Tongue (tissue), 2 donors: ENCODE measurements around the gene SLC15A4. TPM values are rescaled to one million over a fixed set of nuclear protein-coding genes. Genes with fewer than 3 reads are reported as not detected.
"Not testable (repeated sequence)": the region's sequence is repeated elsewhere in the genome, so short reads cannot be mapped to it uniquely, and the experiment has no call there.

Experiments
- DNase-seq: peaks from one replicate; pipeline ENCODE4 v3.0.0-alpha.2; 2015
- total RNA-seq: library from RNA; depleted of rRNA; stranded (reverse); fragments of >200 nt; gene quantifications from one replicate; pipeline ENCODE4 v1.2.3, GENCODE V29; 2014

The SLC15A4 gene
- 72.7 TPM for total RNA-seq

DNA sequence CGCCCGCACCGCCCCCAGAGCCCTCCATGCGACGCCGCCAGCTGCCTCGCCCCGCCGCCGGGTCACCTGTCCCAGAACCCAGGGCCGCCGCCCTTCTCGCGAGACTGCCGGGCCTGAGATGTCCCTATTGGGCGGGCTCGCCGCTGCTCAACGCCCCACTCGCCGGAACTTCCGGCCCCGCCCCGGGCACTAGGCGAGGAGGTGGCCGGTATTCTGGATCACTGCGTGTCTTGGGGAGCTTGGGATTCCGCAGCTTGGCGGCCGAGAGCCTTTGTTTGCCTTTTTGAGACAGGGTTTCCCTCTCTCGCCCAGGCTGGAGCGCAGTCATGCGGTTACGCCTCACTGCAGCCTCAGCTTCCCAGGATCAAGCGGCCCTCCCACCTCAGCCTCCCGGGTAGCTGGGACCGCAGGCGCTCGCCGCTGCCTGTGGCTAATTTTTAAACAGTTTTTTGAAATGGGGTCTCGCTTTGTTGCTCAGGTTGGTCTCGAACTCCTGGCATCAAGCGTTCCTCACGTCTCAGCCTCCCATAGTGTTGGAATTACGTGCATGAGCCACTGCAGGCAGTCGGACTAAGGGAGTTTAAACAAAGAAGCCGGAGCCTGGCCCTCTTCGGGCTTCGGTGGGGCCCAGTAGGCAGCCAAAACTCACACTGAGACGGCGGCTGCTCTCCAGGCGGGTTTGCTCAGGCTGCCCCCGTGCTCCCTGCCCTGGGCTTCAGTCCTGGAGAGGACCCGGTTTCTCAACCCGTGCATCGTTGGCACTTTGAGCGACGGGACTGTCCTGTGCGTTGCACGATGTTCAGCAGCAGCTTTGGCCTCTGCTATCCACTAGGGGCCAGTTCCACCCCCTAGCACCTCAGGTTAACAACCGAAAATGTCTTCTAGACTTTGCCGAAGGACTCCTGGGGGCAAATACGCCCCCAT lies at the start of gene SLC15A4:
Gene SLC15A4, minus strand, starts transcription at position 43 of the 924 bp plus-strand sequence. Its CDS starts 15 bp downstream, at position 28.
- DNase-seq: peak; percentile 97

DNA sequence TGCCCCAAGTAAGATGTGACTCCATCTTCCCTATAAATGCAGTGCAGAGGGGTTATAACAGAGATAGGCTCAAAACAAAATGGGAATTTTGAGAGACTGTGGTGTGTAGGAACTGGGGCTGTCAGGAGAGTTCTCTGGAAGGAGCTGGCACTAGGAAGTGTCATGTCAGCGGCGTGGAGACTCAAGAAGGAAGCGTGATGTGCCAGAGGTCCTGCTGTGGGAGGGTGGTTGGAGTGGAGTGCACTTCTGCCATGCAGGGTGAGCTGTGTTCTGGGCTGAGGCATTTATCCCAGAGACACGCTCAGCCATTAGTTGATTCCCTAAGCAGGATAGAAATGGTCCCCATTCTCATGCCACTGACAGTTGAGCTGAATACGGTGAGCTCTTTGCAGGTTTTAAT lies 48.5 kb upstream of the SLC15A4 start:
- no peak for DNase-seq

DNA sequence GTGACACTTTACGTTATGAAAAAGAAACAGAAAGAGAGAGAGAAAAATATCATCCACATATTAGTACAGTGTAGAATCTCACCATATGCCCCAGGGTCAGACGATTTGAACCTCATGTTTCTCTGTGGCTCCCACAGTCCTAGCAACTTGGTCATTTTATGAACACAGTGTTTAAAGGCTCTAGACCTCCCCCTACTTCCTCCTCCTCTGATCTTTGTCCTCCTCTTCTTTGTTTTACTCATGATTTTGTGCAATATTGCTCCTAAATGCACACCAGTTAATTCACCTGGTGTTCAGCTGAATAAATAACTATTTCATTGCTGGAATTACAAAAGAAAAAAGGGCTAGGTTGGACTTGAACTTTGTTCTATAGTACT lies 47.7 kb upstream of the SLC15A4 start:
- DNase-seq: no peak

DNA sequence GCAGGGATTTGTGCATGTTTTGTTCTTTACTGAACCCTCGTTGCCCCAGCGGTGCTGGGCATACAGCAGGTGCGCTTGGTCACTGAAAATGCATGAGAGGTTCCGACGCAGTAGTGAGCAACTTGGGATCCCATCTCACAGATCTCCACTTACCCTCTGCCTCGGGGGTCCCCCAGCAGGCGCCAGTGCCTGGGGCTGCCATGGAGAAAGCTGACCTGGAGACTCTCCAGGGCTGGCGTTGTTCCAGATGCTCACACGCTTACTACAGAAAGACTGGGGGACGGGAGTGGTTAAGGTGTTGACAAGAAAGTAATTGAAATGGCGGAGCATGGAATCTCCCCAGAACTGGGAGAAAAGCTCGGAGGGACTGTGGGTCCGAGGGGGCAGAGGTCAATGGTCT lies 43.7 kb upstream of the SLC15A4 start:
- DNase-seq: no peak

DNA sequence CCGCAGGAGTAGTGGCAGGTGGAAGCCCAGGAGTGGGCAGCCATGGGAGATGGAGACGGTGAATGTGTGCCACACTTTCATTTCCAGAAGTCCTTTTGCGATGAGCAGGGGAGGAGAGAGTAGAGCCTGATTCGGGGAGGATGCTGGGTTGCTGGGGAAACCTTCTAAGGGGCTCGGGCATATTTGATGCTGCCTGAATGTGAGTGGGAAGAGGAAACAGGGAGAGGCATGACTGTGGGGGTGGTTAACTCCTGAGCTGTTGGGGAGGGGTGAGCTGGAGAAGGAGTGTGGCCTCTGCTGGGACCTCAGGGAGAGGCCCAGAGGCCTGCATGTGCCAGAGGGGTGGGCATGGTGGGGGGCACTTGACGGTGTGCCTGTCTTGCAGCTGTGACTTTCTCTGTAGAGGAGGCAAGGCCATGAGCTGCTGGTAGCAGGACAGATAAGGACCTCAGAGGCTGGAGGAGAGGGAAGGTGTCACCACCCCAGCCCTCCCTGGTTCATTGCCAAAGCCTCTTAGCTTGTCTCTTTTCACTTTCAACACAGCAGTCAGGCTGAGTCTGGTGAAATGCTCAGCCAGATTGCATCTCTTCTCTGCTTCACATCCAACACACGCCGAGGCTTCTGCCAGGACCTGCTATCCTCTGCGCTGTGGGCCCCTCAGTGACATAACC lies 40.9 kb upstream of the SLC15A4 start:
- no peak for DNase-seq

DNA sequence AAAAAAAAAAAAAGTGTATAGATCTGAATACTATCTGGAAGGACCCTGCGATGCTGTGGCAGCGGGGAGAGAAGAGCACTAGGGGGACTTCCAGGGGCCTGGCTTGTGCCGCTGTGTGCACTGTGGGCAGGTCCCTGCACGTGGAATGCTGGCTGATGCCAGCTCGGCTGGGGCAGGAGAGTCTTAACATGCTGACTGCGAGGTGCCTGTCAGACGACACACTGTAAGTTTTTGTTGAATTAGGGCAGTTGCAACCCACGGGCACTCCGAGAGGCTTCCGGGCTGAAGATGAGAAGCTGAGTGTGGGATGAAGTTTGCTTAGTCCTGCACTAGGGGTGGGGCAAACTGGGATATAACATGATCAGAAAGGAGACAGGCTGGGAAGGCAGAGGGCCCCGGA lies 40.2 kb upstream of the SLC15A4 start:
- no peak for DNase-seq

DNA sequence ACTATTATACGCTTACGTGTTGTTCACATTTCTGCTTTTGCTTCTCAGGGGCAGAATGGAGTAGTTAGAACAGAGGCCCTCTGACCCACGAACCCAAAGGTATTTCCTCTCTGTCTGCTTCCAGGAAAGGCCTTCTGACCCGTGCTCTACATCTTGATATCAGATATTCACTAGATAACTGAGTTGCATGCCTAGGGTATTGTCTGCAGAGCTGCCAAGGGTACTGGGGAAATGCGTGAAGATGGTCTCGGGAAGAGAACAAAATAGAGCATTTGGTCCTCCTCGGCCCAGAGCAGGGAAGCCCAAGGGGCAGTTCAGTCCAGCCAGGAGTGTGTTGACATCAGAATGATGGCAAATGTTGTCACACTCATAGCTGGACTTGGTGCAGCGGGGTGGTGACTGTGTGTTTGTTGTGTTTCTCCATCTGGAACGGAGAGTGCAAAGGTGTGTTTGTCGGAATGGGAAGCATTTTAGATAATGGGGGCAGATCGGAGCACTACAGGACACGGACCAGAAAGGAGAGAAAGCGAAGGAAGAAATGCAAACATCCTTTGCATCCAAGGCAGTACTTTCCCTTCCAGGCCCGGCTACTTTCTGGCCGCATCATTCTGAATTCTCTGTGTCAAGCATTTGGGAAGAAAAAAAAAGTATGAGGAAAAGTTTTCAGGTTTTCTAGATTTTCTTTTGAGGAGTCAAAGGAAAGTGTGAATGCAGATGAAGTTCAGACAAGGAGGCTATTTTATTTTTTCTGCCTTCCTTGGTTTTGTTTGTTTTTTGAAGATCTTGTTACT lies 37.7 kb upstream of the SLC15A4 start:
- no peak for DNase-seq

DNA sequence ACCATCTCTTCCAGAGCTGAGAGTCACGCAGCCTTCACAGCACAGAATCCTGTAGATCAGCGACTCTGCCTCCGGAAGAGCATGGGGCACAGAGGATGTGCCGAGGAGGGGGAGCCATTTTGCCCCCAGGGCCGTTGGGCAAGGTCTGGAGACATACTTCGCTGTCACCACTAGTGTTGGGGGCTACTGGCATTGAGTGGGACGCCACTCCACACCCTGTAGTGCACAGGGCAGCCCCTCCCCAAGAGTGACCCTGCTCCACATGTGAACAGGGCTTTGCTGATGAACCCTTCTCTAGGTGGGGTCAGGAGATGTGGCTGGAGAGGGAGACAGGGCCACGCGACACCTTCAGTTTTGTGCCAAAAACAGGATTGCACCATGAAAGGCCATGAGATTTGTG lies 35.6 kb upstream of the SLC15A4 start:
- DNase-seq: no peak

DNA sequence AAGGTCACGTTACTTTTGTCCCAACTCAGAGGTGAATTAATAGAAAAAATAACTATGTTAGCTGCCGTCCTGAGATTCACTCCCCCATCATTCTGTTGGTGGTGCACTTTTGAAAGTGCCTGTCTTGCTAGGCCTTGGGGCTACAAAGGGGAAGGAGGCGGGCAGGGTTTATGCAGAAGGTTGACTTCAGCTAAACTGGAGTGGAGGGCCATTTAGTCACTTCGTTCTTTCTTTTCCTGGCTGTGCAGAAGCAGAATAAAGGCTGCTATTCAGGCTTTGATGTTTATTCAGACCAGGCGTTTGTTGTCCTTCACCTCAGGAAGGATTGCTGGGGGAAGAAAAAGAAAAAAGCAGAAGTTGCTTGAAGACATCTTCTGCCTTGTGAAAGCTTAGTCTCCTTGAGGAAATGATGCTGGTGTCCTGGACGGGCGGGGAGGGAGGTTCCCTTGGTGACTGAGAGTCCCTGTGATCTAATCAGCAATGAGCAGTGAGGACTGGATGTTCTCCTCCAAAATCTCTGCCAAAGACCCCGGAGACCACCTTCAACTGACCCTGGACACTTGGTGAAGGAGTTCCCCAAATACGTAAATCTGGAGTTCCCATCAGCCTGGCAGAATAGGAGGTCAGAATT lies 33.5 kb upstream of the SLC15A4 start:
- DNase-seq: no peak

DNA sequence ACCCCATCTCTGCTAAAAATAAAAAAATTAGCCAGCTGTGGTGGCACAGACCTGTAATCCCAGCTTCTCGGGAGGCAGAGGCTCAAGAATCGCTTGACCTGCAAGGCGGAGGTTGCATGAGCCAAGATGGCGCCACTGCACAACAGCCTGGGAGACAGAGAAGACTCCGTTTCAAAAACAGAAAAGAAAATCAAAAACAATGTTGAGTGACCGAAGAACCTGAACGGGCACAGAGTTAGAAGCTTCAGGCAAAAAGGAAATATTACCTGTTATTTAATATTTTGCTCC lies 33.0 kb upstream of the SLC15A4 start:
- DNase-seq: no peak

DNA sequence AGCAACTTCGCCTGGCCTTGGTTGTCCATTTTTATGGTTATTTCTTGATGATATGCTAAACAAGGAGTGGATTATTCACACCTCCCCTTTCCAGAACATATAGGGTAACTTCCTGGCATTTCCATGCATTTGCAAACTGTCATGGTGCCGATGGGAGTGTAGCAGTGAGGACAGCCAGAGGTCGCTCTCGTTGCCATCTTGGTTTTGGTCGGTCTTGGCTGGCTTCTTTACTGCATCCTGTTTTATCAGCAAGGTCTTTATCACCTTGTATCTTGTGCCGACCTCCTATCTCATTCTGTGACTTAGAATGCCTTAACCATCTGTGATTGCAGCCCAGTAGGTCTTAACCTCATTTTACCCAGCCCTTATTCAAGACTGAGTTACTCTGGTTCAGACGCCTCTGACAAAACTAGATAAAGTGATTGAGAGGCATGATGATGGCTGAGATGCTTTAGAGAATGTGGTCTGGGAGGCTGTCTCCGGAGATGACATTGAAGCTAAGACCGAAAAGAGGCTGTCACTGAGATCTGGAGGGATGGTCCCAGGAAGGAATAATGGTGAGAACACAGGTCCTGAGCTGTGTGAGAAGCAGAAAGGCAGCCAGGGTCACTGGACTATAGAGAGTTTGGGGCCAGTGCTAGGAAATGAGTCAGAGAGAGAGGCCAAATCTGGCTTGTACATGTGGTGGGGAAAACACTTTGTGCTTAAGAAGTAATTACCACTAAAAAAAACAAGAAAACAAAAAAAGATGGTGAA lies 32.5 kb upstream of the SLC15A4 start:
- no peak for DNase-seq

DNA sequence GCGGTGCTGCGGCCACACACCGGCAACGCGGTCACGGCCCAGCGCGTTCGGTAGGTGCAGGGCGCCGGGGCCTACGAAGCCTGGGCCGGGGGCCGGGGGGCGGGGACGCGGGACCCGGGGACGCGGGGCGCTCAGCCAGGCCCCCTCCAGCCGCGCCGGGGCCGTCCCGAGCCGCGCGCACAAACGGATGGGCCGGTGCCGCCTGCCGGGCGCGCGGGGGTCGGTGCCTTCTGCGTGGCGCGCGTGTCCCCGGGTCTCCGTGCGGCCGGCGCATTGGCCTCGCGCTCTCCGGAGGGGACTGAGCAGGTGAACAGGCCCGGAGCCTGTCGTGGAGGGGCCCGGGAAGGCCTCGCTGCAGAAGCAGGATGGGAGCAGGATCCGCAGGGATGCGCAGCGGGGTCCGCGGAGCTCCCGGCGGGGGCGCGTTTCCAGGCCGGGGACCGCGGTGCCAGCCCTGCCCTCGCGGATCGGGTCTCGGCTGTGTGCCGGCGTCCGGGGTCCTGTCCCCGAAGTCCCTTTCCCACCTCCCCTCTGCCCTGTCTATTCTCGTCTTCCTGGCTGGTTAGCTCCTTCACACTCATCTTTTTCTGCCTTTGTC lies 29.9 kb upstream of the SLC15A4 start:
- DNase-seq: peak; percentile 27

DNA sequence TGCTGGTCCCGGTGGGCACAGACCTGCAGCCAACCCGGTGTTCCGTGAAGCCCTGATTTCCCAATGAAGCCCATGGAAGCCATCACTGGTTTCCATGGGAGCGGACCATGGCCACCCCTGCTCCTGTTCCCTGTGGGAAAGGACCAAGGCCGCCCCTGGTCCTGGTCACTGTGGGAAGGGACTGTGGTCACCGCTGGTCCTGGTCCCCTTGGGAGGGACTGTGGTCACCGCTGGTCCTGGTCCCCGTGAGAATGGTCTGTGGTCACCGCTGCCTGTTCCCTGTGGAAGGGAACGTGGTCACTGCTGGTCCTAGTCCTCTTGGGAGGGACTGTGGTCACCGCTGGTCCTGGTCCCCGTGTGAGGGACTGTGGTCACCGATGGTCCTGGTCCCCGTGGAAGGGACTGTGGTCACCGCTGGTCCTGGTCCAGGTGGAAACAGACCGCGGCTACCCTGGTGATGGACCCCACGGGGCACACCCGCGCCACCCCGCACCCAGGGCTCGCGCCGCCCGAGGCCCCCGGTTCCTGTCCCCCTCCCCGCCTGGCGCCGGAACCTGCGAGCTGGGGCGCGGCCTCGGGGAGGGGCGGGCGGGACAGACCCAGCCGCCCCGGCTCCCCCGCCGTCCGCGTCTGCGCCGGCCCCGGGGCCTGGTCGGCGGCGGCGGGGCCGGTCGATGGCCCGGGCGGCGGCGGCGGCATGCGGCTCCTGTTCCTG lies 29.3 kb upstream of the SLC15A4 start, which contains the start of gene GLT1D1:
Gene GLT1D1, plus strand, starts transcription at position 594 of the 715 bp plus-strand sequence. Its CDS starts 104 bp downstream, at position 698.
- DNase-seq: no peak

DNA sequence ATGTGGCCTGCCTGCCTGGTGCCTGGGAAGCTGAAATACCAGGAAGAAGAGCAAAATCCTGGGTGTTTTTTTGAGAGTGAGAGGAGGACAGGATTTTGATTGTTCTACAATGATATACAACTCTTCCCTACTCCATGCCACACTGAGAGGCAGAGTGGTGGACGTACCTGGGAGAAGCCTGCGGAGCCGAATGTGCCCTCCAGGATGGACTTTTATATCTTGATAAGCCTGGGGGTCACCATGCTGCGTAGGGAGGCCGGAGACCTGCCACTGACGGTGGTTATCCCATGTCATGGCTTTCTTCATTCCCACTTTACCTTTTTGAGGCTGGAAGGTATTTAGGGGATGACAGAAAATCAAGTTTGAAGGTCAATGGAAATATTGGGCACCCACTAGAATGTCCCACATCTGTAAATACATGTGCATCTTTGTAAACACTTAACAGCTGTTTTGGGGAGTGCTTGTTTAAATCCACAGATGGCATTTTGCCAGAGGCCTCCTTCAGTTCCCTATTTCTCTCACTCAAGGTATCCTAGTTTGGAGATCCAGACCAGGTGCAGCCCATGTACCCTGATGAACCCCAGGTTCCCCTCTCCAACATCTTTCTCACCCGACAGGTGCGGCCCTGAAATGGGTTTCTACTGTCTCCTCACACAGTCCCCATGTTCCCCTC lies 28.4 kb upstream of the SLC15A4 start:
- no peak for DNase-seq

DNA sequence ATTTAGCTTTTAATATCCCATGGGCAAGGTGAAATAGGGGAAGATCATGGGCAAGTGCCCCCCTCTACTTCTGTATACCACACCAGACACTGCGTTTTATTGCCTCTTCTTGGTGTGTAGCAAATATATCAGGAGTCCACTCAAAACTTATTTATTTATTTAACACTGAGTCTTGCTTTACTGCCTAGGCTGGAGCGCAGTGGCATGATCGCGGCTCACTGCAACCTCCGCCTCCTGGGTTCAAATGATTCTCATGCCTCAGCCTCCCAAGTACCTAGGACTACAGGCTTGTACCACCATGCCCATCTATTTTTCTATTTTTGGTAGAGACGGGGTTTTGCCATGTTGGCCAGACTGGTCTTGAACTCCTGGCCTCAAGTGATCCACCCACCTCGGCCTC lies 27.7 kb upstream of the SLC15A4 start:
- DNase-seq: not testable (repeated sequence)

DNA sequence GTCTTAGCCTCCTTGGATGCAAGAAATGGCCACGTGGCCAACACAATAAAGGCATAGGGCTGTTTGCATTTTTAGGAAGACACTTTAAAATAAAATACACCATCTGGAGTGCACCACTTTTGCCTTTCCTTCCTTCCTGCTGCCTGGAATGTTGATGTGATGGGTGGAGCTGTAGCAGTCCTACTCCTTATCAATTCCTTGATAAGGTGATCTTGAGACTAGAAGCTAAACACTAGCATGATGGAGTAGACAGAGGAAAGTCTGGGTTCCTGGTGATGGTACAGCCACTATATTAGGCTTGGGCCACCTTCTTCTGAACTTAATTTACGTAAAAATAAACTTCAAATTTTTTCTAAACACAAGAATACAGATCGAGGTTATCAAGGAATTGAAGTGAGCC lies 26.6 kb upstream of the SLC15A4 start:
- no peak for DNase-seq

DNA sequence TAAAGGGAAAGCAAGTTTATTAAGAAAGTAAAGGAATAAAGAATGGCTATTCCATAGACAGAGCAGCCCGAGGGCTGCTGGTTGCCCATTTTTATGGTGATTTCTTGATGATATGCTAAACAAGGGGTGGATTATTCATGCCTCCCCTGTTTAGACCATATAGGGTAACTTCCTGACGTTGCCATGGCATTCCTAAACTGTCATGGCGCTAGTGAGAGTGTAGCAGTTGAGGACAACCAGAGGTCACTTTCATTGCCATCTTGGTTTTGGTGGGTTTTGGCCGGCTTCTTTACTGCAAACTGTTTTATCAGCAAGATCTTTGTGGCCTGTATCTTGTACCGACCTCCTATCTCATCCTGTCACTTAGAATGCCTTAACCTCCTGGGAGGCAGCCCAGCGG lies 26.0 kb upstream of the SLC15A4 start:
- not testable (repeated sequence) for DNase-seq

DNA sequence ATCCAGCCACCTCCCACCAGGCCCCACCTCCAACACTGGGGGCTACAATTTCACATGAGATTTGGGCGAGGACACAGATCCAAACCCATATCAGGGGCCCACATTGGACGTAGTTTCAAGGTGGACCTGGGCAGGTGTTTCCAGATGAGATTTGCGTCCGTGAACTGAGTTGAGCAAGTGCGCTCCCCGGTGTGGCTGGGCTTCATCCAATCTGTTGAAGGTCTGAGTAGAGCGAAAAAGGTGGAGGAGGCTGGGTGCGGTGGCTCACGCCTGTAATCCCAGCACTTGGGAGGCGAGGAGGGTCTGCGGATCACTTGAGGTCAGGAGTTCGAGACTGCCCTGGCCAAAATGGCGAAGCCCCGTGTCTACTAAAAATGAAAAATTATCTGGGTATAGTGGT lies 24.6 kb upstream of the SLC15A4 start:
- no peak for DNase-seq

DNA sequence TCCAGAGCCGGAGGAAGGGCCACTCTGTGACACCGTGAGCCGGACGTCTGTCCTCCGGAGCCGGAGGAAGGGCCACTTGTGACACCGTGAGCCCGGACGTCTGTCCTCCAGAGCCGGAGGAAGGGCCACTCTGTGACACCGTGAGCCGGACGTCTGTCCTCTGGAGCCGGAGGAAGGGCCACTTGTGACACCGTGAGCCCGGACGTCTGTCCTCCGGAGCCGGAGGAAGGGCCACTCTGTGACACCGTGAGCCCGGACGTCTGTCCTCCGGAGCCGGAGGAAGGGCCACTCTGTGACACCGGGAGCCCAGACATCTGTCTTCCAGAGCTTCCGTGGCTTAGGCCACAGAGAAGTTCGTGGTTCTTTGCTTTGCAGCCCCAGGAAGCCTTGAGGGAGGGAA lies 22.9 kb upstream of the SLC15A4 start:
- not testable (repeated sequence) for DNase-seq

DNA sequence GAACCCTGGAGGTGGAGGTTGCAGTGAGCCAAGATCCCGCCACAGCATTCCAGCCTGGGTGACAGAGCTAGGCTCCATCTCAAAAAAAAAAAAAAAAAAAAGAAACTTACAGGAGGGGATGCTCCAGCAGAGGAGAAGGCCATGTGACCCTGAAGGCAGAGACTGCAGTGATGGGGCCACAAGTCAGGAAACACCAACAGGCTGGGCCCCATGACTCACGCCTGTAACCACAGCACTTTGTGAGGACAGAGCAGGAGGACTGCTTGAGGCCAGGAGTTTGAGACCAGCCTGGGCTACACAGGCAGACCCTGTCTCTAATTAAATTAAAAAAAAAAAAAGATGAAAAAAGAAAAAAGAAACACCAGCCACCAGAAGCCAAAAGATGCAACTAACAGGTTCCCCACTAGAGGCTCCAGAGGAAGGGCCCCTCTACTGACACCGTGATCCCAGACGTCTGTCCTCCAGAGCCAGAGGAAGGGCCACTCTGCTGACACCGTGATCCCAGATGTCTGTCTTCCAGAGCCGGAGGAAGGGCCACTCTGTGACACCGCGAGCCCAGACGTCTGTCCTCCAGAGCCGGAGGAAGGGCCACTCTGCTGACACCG lies 20.4 kb upstream of the SLC15A4 start:
- DNase-seq: no peak
